ENCODE data around the gene TSEN2.
"Not testable (repeated sequence)": the region's sequence is repeated elsewhere in the genome, so short reads cannot be mapped to it uniquely, and the experiment has no call there.

Gene TSEN2

DNA sequence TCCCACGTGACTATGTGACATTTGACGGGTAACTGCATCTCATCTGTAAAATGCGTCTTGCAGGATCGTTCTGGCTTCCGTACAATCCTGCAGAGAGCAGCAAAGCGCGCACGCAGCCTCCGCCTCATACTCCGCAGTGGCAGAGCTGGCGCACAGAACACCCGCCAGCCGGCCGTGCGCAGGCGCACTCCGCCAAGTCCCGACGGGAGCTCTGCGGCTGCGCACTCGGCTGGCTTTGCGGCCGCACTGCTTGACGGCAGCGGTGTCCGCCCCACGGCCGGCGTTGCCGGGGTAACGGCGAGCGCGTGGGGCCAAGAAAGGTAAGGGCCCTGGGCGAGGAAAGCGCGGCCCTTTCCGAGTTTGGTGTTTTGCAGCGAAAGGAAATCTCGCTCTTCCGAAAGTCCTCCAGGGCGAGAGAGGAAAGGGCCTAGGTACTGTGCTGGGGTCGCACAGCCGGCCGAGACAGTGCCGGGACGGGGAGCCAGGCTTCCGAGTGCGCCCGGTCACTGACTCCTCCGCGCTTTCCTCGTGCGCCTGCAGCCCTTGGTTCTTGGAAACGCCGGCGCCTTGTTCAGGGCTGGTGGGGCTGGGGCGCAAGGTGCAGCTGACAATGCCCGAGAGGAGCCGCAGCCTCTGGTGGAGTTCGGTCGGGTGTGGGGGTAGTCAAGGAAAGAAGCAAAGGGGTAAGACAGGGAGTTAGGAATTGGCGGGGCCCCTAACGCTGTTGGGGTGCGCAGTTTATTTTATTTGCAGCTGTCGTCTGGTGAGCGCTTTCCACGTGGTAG, at the start of gene TSEN2:
Gene TSEN2, plus strand, starts transcription at position 283 of the 785 bp plus-strand sequence. CDS start 5,321 bp downstream, outside the sequence.
- DNase-seq (ENCODE audit: low read depth in 2 of 2): peak; percentile 92 to 95

DNA sequence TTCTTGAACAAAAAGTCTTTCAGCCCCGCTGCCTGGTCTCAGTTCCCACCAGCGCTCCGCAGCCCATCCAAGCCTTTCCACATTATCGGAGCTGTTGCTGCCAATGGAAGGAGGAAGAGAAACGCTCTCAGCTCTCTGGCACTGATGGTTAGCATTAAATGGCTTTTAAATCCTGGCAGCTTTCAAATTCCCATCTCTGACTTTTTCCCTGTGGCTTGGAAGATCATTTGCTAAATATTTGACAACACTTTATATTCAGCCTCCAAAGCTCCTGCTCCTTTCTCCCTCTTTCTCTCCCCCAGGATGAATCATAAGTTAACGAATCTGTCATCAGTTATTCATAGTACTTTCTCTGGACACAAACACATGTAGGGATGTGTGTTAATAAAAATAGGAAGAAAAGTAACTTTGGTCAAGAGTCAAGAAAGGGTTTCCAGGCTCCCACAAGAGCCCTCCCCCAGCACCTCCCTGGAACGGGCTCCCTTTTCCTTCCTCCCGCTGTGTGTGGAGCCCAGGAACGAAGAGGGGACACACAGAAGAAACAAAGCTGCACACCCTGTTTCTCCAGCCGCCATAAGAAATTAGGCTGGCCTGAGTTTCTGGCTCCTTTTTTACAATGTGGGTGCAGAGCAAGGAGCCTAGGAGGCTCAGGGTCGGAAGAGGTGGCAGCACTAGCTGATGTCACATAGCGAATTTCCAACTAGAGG, 47.6 kb upstream of the TSEN2 start:
- DNase-seq (ENCODE audit: low read depth in 2 of 2): no peak

DNA sequence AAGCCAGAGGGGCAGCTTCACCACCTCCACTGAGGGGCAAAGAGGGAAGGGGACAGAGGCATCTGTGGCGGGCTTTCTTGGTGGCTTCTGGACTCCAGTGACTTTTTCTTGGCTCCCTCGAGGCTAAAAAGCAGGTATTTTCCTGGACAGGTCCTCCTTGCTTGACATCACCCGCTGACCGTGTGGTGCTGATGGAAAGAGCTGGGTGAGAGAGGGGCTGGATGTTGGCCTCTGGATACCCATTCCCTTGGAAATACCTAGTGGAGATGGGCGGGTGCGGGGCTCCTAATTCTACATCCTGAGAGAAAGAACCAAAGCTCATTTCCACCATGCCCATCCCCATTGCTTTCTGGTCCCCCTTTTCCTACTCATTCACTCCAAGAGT, 47.1 kb upstream of the TSEN2 start:
- DNase-seq (ENCODE audit: low read depth in 2 of 2): no peak

- no peak for DNase-seq (ENCODE audit: low read depth in 2 of 2)
Measured at GRCh38 chr3:12437861-12438260, 46.4 kb upstream of the TSEN2 start.

DNA sequence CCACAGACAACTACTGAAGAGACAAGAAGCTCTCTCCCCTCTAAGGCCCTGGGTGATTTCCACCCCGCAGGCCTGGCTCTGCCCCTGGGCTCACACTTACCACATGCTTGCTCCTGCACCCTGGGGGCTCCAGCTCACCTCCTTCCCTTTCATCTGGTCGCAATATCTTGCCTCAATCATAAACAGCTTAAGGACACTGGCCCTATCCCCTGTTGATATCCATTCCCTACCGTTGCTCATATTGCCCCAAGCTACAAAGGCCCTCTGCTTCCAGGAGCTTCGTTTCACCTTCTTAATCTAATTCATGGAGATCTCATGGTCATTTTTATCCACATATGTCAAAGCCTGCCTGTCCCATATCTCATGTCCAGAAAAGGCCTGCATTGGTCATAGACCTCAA, 46.0 kb upstream of the TSEN2 start:
- no peak for DNase-seq (ENCODE audit: low read depth in 2 of 2)

GRCh38 chr3:12439161-12439940, 44.9 kb upstream of the TSEN2 start:
- DNase-seq (ENCODE audit: low read depth in 2 of 2): no peak

DNA sequence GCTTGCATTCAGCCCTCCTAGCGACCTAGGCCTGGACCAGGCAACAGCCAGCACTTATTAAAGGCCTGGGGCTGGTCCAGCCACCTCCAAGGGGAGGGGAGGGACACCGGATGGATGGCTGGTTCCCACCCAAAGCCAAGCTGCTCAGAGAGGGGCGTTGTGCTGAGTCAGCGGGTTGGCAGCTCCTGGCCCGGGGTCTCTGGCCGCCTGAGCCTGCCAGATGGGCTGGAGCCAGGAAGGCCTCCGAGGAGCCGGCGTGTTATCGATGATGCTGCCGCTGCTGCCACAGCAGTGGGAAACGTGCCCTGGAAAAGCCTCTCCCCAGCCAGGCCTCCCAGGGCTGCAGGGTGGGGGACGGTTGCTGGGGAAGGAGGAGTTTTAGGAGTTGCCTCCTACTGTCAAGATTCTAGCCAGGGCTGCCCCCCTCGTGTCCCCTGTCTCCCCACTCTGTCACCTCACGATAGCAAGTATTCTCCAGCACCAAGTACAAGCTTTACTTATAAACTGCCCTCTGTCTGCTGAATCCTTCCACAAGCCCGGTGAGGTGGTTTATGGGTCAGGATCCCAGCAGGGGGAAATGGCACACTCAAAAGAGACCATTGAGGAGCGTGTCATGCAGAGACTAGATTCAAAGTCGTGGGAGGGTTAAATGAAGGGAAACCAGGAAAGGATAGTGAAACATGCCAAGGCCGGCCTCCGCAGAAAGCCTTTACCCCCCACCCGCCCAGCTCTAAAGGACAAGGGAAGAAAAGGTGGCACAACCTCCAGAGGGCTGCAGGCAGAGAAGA, 43.2 kb upstream of the TSEN2 start:
- no peak for DNase-seq (ENCODE audit: low read depth in 2 of 2)

- no peak for DNase-seq (ENCODE audit: low read depth in 2 of 2)
Measured at GRCh38 chr3:12442654-12443501, 41.4 kb upstream of the TSEN2 start.

DNA sequence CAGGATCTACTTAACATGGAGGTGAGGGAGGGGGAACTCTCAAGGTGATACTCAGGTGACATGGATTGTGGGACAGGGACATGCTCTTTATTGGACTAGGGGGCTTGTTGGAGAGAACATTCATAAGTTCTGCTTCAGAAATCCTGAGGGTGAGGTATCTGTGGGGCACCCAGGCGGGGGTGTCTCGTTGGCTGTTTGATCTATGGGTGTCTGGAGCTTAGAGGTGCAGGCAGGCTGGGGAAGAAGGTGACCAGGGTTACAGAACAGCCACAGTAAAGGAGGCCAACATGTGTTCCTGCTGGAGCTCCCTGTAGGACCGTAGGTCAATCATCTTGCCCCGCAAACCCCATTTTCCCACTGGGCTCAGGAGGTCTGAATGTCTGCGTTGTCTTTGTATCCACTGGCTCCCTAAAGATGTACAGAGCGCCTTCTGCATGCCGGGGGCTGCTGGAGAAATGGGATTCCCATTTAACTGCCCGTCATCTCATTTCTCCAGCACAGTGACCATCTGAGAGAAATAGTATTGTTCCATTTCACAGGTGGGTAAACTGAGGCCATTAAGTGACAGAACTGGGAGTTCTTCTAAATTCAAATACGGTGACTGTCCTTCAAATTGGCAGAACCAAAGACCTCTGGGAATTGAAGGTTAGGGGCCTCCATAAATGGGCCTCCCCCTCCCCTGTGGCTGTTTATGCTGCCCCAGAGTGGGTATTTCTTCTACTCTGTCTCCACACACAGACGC, 40.3 kb upstream of the TSEN2 start:
- DNase-seq (ENCODE audit: low read depth in 2 of 2): no peak

GRCh38 chr3:12444582-12445471, 39.5 kb upstream of the TSEN2 start:
- no peak for DNase-seq (ENCODE audit: low read depth in 2 of 2)

- no peak for DNase-seq (ENCODE audit: low read depth in 2 of 2)
Measured at GRCh38 chr3:12445523-12446240, 38.6 kb upstream of the TSEN2 start.

GRCh38 chr3:12446298-12446697, 38.0 kb upstream of the TSEN2 start:
- DNase-seq (ENCODE audit: low read depth in 2 of 2): no peak

- no peak for DNase-seq (ENCODE audit: low read depth in 2 of 2)
Measured at GRCh38 chr3:12447075-12447474, 37.2 kb upstream of the TSEN2 start.

- DNase-seq (ENCODE audit: low read depth in 2 of 2): not testable (repeated sequence)
Measured at GRCh38 chr3:12448404-12449202, 35.7 kb upstream of the TSEN2 start.

GRCh38 chr3:12449889-12450682, 34.2 kb upstream of the TSEN2 start:
- DNase-seq (ENCODE audit: low read depth in 2 of 2): no peak

- no peak for DNase-seq (ENCODE audit: low read depth in 2 of 2)
Measured at GRCh38 chr3:12451481-12451880, 32.8 kb upstream of the TSEN2 start.

DNA sequence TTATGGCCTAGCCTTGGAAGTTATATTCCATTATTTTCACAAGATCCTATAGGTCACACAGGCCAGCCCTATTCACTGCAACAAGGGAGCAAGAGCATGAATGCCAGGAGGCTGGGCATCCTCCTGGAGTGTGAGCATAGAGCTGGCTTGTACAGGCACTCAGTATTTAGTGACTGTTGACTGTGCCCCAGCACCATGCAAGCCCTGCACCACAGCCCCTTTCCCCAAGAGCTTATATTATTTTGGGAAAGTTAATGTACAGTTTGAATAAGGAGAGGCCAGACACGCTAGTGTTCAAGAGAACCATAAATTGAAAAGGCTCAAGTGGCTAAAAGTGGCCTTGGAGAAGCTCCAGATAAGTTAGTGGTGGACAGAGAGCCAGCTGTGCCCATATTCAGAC, 32.3 kb upstream of the TSEN2 start:
- DNase-seq (ENCODE audit: low read depth in 2 of 2): no peak

All from activated CD4-positive, alpha-beta T cell treated with anti-CD3 and anti-CD28 coated beads for 24 hours (primary cell).